Neural progenitor cell (in vitro differentiated cells): ENCODE results near the gene IRGC. TPM values are rescaled to one million over a fixed set of nuclear protein-coding genes. Genes with fewer than 3 reads are reported as not detected.
A peak's percentile ranks its signal among the peaks of the same experiment; 100 is the strongest.

Experiments
- DNase-seq: peaks from one replicate; pipeline ENCODE4 v3.0.0-alpha.2; 2016; ENCODE audit warnings: low spot score
- H2AFZ ChIP-seq: fragments of 200-600 bp; sonication (generic); replicated peaks from 2 replicates; pipeline ENCODE4 v1.6.1; 2016; ENCODE audit warnings: antibody characterized with exemption
- H3F3A ChIP-seq: fragments of 200-600 bp; sonication (generic); 2 replicates; pipeline ENCODE4 v1.6.1; 2016; ENCODE audit warnings: antibody characterized with exemption, low read depth
- H3K27ac ChIP-seq: fragments of 200-600 bp; sonication (generic); 2 replicates; pipeline ENCODE4 v1.5.1; 2016; ENCODE audit warnings: mild to moderate bottlenecking
- H3K27me3 ChIP-seq: fragments of 200-600 bp; sonication (generic); 2 replicates; pipeline ENCODE4 v1.6.1; 2016; ENCODE audit warnings: mild to moderate bottlenecking, moderate library complexity
- H3K36me3 ChIP-seq: fragments of 200-600 bp; sonication (generic); 2 replicates; pipeline ENCODE4 v1.5.1; 2016
- H3K4me1 ChIP-seq: fragments of 200-600 bp; sonication (generic); 2 replicates; pipeline ENCODE4 v1.6.1; 2016; ENCODE audit warnings: mixed run types
- H3K4me2 ChIP-seq: fragments of 200-600 bp; sonication (generic); 2 replicates; pipeline ENCODE4 v1.6.1; 2016
- H3K4me3 ChIP-seq: fragments of 200-600 bp; sonication (generic); 2 replicates; pipeline ENCODE4 v1.5.1; 2016
- H3K79me2 ChIP-seq: fragments of 200-600 bp; sonication (generic); 2 replicates; pipeline ENCODE4 v1.6.1; 2016; ENCODE audit warnings: low read depth
- H3K9ac ChIP-seq: fragments of 200-600 bp; sonication (generic); 2 replicates; pipeline ENCODE4 v1.6.1; 2016
- H3K9me3 ChIP-seq: fragments of 200-600 bp; sonication (generic); 2 replicates; pipeline ENCODE4 v1.5.1; 2016; ENCODE audit warnings: low read depth
- H4K20me1 ChIP-seq: fragments of 200-600 bp; sonication (generic); 2 replicates; pipeline ENCODE4 v1.6.1; 2016; ENCODE audit warnings: low read depth
- H3K27ac Mint-ChIP-seq: 3 replicates; pipeline ENCODE4 v1.8.0; 2021; ENCODE audit warnings: mixed read lengths
- H3K27me3 Mint-ChIP-seq: 2 replicates; pipeline ENCODE4 v1.8.0; 2022; ENCODE audit warnings: low read depth, mild to moderate bottlenecking, inconsistent platforms, moderate library complexity, mixed read lengths; ENCODE audit not compliant: insufficient read depth
- H3K36me3 Mint-ChIP-seq: 3 replicates; pipeline ENCODE4 v1.8.0; 2021; ENCODE audit warnings: mixed read lengths
- H3K4me1 Mint-ChIP-seq: 3 replicates; pipeline ENCODE4 v1.8.0; 2021; ENCODE audit warnings: mixed read lengths
- H3K4me3 Mint-ChIP-seq: 3 replicates; pipeline ENCODE4 v1.8.0; 2021; ENCODE audit warnings: mild to moderate bottlenecking, moderate library complexity, mixed read lengths
- H3K9me3 Mint-ChIP-seq: 3 replicates; pipeline ENCODE4 v1.8.0; 2020; ENCODE audit warnings: mixed read lengths
- EZH2 ChIP-seq: fragments of 200-600 bp; sonication (generic); IDR thresholded peaks from 2 replicates; pipeline ENCODE4 v1.6.1; 2017; ENCODE audit warnings: antibody characterized with exemption, mild to moderate bottlenecking, moderate library complexity
- EZH2phosphoT487 ChIP-seq: fragments of 200-600 bp; sonication (generic); IDR thresholded peaks from 2 replicates; pipeline ENCODE4 v1.6.1; 2017; ENCODE audit warnings: antibody characterized with exemption
- total RNA-seq: library from RNA; depleted of rRNA; stranded (reverse); fragments of >200 nt; gene quantifications from 2 replicates; pipeline ENCODE4 v1.2.3, GENCODE V29; 2015; ENCODE audit warnings: low replicate concordance
- TF ChIP-seq, protein P1 (sequence below): fragments of 200-600 bp; sonication (generic); IDR thresholded peaks from 2 replicates; pipeline ENCODE4 v1.5.1; 2017; ENCODE audit warnings: antibody characterized with exemption, mild to moderate bottlenecking

The IRGC gene
- total RNA-seq, 1 donor from 2014 or later = not detected

GRCh38 chr19:43694553-43694952 is 21.3 kb upstream of the IRGC start:
- Histone ChIP-seq H3K9me3 (no peaks in the 10 kb centered on the region), H3K4me3 (no peak overlapping the region), H3K4me2 (no peak overlapping the region), H2AFZ (no peak overlapping the region), H3K79me2 (no peaks in the 10 kb centered on the region), H3K27ac (no peak overlapping the region), H3F3A (peaks cover 4% of the 10 kb centered on the region), H4K20me1 (no peaks in the 10 kb centered on the region), H3K27me3 (peaks cover 25% of the 10 kb centered on the region), H3K36me3 (no peaks in the 10 kb centered on the region), H3K4me1 (no peaks in the 10 kb centered on the region), H3K9ac (no peak overlapping the region)
- Mint-ChIP-seq H3K36me3 (no peaks in the 10 kb centered on the region), H3K4me1 (peaks cover 9% of the 10 kb centered on the region), H3K27ac (no peak overlapping the region), H3K27me3 (peaks cover 21% of the 10 kb centered on the region), H3K9me3 (peaks cover 21% of the 10 kb centered on the region), H3K4me3 (no peak overlapping the region)
- no peak for TF ChIP-seq EZH2phosphoT487
- TF ChIP-seq EZH2 = no peak
- TF ChIP-seq, protein P1, sequence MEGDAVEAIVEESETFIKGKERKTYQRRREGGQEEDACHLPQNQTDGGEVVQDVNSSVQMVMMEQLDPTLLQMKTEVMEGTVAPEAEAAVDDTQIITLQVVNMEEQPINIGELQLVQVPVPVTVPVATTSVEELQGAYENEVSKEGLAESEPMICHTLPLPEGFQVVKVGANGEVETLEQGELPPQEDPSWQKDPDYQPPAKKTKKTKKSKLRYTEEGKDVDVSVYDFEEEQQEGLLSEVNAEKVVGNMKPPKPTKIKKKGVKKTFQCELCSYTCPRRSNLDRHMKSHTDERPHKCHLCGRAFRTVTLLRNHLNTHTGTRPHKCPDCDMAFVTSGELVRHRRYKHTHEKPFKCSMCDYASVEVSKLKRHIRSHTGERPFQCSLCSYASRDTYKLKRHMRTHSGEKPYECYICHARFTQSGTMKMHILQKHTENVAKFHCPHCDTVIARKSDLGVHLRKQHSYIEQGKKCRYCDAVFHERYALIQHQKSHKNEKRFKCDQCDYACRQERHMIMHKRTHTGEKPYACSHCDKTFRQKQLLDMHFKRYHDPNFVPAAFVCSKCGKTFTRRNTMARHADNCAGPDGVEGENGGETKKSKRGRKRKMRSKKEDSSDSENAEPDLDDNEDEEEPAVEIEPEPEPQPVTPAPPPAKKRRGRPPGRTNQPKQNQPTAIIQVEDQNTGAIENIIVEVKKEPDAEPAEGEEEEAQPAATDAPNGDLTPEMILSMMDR = no peak
- no peak for DNase-seq

DNA sequence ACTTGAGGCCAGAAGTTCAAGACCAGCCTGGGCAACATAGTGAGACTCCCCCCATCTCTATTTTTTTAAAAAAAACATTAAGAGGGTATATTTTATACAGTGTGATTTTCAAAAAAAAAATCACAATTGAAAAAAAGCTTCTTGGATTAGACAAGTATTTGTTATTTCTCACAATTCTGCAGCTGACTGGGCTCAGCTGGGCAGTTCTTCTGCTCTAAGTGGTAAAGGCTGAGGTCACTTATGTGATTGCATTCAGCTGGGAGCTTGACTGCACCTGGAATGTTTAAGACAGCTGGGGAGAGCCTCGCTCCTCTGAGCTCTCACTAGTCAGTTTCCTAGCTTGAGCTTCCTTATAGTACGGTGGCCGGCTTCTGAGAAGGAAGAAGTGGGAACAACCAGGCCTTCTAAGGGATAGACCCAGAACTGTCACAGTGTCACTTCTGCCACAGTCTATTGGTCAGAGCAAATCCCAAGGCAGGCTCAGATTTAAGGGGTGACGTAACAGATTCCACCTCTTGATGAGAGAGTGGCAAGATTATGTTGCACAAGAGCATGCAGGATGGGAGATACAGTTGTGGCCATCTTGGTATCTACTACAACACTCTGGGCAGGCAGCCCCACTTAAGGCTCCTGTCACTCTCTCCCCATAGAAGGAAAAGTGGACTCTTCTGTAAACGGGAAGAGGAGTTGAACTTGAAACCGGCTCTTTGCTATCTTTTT is 19.7 kb upstream of the IRGC start:
- TF ChIP-seq, protein P1 = no peak
- TF ChIP-seq EZH2phosphoT487 (no peak), EZH2 (no peak)
- Histone ChIP-seq H2AFZ (no peak overlapping the region), H3K9me3 (no peaks in the 10 kb centered on the region), H4K20me1 (no peaks in the 10 kb centered on the region), H3K9ac (no peak overlapping the region), H3K36me3 (no peaks in the 10 kb centered on the region), H3K27ac (no peak overlapping the region), H3K27me3 (peaks cover 32% of the 10 kb centered on the region), H3K4me3 (no peak overlapping the region), H3K4me2 (no peak overlapping the region), H3F3A (peaks cover 9% of the 10 kb centered on the region), H3K79me2 (no peaks in the 10 kb centered on the region), H3K4me1 (no peaks in the 10 kb centered on the region)
- H3K27ac Mint-ChIP-seq = no peak overlapping the region
- H3K9me3 Mint-ChIP-seq = peaks cover 13% of the 10 kb centered on the region
- no peak for DNase-seq
- no peaks in the 10 kb centered on the region for H3K36me3 Mint-ChIP-seq
- H3K27me3 Mint-ChIP-seq = peaks cover 27% of the 10 kb centered on the region
- H3K4me1 Mint-ChIP-seq = peaks cover 21% of the 10 kb centered on the region
- H3K4me3 Mint-ChIP-seq = no peak overlapping the region

- Histone ChIP-seq H3F3A (peaks cover 9% of the 10 kb centered on the region), H3K27ac (no peak overlapping the region), H3K9ac (no peak overlapping the region), H3K9me3 (no peaks in the 10 kb centered on the region), H3K36me3 (no peaks in the 10 kb centered on the region), H4K20me1 (no peaks in the 10 kb centered on the region), H3K79me2 (no peaks in the 10 kb centered on the region), H3K4me1 (no peaks in the 10 kb centered on the region), H3K27me3 (peaks cover 32% of the 10 kb centered on the region), H2AFZ (no peak overlapping the region), H3K4me2 (no peak overlapping the region), H3K4me3 (no peak overlapping the region)
- DNase-seq = no peak
- Mint-ChIP-seq H3K4me3 (peak overlapping the region; percentile 52), H3K36me3 (no peaks in the 10 kb centered on the region), H3K4me1 (peaks cover 27% of the 10 kb centered on the region), H3K9me3 (peaks cover 6% of the 10 kb centered on the region), H3K27me3 (peaks cover 30% of the 10 kb centered on the region), H3K27ac (no peak overlapping the region)
- TF ChIP-seq, protein P1 = no peak
- TF ChIP-seq EZH2 (no peak), EZH2phosphoT487 (no peak)
Observed at GRCh38 chr19:43697295-43697694, 18.6 kb upstream of the IRGC start.
